H9 (cell line): Measurements from ENCODE around the gene LRP1B. TPM values are rescaled to one million over a fixed set of nuclear protein-coding genes. Genes with fewer than 3 reads are reported as not detected.

Experiments
- DNase-seq: peaks from one replicate; pipeline ENCODE4 v3.0.0-alpha.2; 2017
- H2AFZ ChIP-seq: one replicate; pipeline ENCODE4 v1.6.1; 2013; ENCODE audit warnings: mild to moderate bottlenecking, low read length, control low read depth, moderate library complexity
- H2AK5ac ChIP-seq: 2 replicates; pipeline ENCODE4 v1.6.1; 2013; ENCODE audit warnings: low read length, control low read depth, mixed read lengths; ENCODE audit not compliant: insufficient read length
- H2BK120ac ChIP-seq: one replicate; pipeline ENCODE4 v1.6.1; 2013; ENCODE audit warnings: low read depth, mild to moderate bottlenecking, low read length, control low read depth, inconsistent platforms; ENCODE audit not compliant: poor library complexity, severe bottlenecking
- H2BK12ac ChIP-seq: 2 replicates; pipeline ENCODE4 v1.6.1; 2013; ENCODE audit warnings: low read length, control low read depth, mixed read lengths, low read depth; ENCODE audit not compliant: insufficient read length
- H2BK15ac ChIP-seq: 2 replicates; pipeline ENCODE4 v1.6.1; 2013; ENCODE audit warnings: low read depth, low read length, control low read depth
- H2BK20ac ChIP-seq: one replicate; pipeline ENCODE4 v1.6.1; 2013; ENCODE audit warnings: low read depth, mild to moderate bottlenecking, low read length, control low read depth, inconsistent platforms; ENCODE audit not compliant: poor library complexity, severe bottlenecking
- H2BK5ac ChIP-seq: 2 replicates; pipeline ENCODE4 v1.6.1; 2013; ENCODE audit warnings: low read length, control low read depth, mixed read lengths; ENCODE audit not compliant: insufficient read length
- H3K14ac ChIP-seq: 2 replicates; pipeline ENCODE4 v1.6.1; 2013; ENCODE audit warnings: low read length, control low read depth; ENCODE audit not compliant: insufficient read depth
- H3K18ac ChIP-seq: 2 replicates; pipeline ENCODE4 v1.6.1; 2013; ENCODE audit warnings: low read depth, mild to moderate bottlenecking, mixed read lengths, low read length, control low read depth; ENCODE audit not compliant: insufficient read length
- H3K23ac ChIP-seq: 2 replicates; pipeline ENCODE4 v1.6.1; 2013; ENCODE audit warnings: low read length, control low read depth, mixed read lengths, low read depth; ENCODE audit not compliant: insufficient read length
- H3K23me2 ChIP-seq: 2 replicates; pipeline ENCODE4 v1.6.1; 2013; ENCODE audit warnings: low read depth, mild to moderate bottlenecking, mixed read lengths, low read length, control low read depth; ENCODE audit not compliant: insufficient read length, poor library complexity, severe bottlenecking
- H3K27ac ChIP-seq: 2 replicates; pipeline ENCODE4 v1.5.1; 2013; ENCODE audit warnings: low read length, control low read depth, mixed read lengths, low read depth; ENCODE audit not compliant: insufficient read length
- H3K27me3 ChIP-seq: 2 replicates; pipeline ENCODE4 v1.6.1; 2013; ENCODE audit warnings: low read length, control low read depth, inconsistent platforms; ENCODE audit not compliant: insufficient read depth
- H3K4ac ChIP-seq: 2 replicates; pipeline ENCODE4 v1.6.1; 2013; ENCODE audit warnings: low read depth, mild to moderate bottlenecking, control low read depth, inconsistent platforms, low read length, moderate library complexity
- H3K4me1 ChIP-seq: 2 replicates; pipeline ENCODE4 v1.6.1; 2013; ENCODE audit warnings: low read length, control low read depth, inconsistent platforms; ENCODE audit not compliant: insufficient read depth
- H3K4me2 ChIP-seq: 2 replicates; pipeline ENCODE4 v1.6.1; 2013; ENCODE audit warnings: low read length, control low read depth, mixed read lengths; ENCODE audit not compliant: insufficient read length, insufficient read depth
- H3K56ac ChIP-seq: 2 replicates; pipeline ENCODE4 v1.6.1; 2013; ENCODE audit warnings: low read depth, mild to moderate bottlenecking, mixed read lengths, low read length, control low read depth; ENCODE audit not compliant: insufficient read length
- H3K79me1 ChIP-seq: 2 replicates; pipeline ENCODE4 v1.6.1; 2013; ENCODE audit warnings: low read depth, mild to moderate bottlenecking, moderate library complexity, low read length, control low read depth, inconsistent platforms; ENCODE audit not compliant: insufficient read depth, poor library complexity, severe bottlenecking
- H3K79me2 ChIP-seq: 2 replicates; pipeline ENCODE4 v1.6.1; 2013; ENCODE audit warnings: low read length, control low read depth, inconsistent platforms; ENCODE audit not compliant: insufficient read depth
- H3K9ac ChIP-seq: 2 replicates; pipeline ENCODE4 v1.6.1; 2013; ENCODE audit warnings: low read length, control low read depth, mixed read lengths; ENCODE audit not compliant: insufficient read length; ENCODE audit errors: extremely low read depth
- H3K9me3 ChIP-seq: one replicate; pipeline ENCODE4 v1.6.1; 2013; ENCODE audit warnings: low read depth, low read length, inconsistent platforms; ENCODE audit not compliant: control insufficient read depth
- H3T11ph ChIP-seq: one replicate; pipeline ENCODE4 v1.6.1; 2013; ENCODE audit warnings: mild to moderate bottlenecking, low read length, control low read depth, inconsistent platforms
- H4K20me1 ChIP-seq: one replicate; pipeline ENCODE4 v1.6.1; 2013; ENCODE audit not compliant: control insufficient read depth, insufficient read length, insufficient read depth
- H4K5ac ChIP-seq: 2 replicates; pipeline ENCODE4 v1.6.1; 2013; ENCODE audit warnings: low read depth, mild to moderate bottlenecking, mixed read lengths, low read length, control low read depth; ENCODE audit not compliant: insufficient read length
- H4K8ac ChIP-seq: replicated peaks from 2 replicates; pipeline ENCODE4 v1.6.1; 2013; ENCODE audit warnings: low read length, control low read depth, mixed read lengths, low read depth; ENCODE audit not compliant: insufficient read length
- H4K91ac ChIP-seq: 2 replicates; pipeline ENCODE4 v1.6.1; 2013; ENCODE audit warnings: low read depth, mild to moderate bottlenecking, moderate library complexity, mixed read lengths, low read length, control low read depth; ENCODE audit not compliant: insufficient read length
- H3K27ac Mint-ChIP-seq, 3 experiments: 2 replicates in 2 of 3; 3 replicates in 1 of 3; pipeline ENCODE4 v1.8.0; 2020 to 2021; ENCODE audit warnings: mixed read lengths in 3 of 3, mild to moderate bottlenecking in 1 of 3, moderate library complexity in 1 of 3
- H3K27me3 Mint-ChIP-seq: 2 replicates; pipeline ENCODE4 v1.8.0; 2021; ENCODE audit warnings: low read depth, mild to moderate bottlenecking, moderate library complexity, mixed read lengths
- H3K36me3 Mint-ChIP-seq, 3 experiments: 2 replicates in 2 of 3; 3 replicates in 1 of 3; pipeline ENCODE4 v1.8.0; 2020 to 2021; ENCODE audit warnings: low read depth in 3 of 3, mixed read lengths in 3 of 3; ENCODE audit not compliant: insufficient read depth in 1 of 3
- H3K4me1 Mint-ChIP-seq, 2 experiments: 2 replicates each; pipeline ENCODE4 v1.8.0; 2020; ENCODE audit warnings: mixed read lengths in 2 of 2
- H3K4me3 Mint-ChIP-seq, 2 experiments: 2 replicates in 1 of 2; 3 replicates in 1 of 2; pipeline ENCODE4 v1.8.0; 2020 to 2021; ENCODE audit warnings: mild to moderate bottlenecking in 2 of 2, mixed read lengths in 2 of 2, moderate library complexity in 1 of 2
- H3K9me3 Mint-ChIP-seq, 2 experiments: 2 replicates in 1 of 2; 3 replicates in 1 of 2; pipeline ENCODE4 v1.8.0; 2020; ENCODE audit warnings: mild to moderate bottlenecking in 2 of 2, mixed read lengths in 2 of 2, moderate library complexity in 1 of 2
- CTCF ChIP-seq: fragments of 200-600 bp; sonication (generic); conservative IDR thresholded peaks from 3 replicates; pipeline ENCODE4 v1.8.0; 2021; ENCODE audit warnings: antibody characterized with exemption, mild to moderate bottlenecking
- WGBS: extraction: QIAGEN DNeasy Blood & Tissue Kit; methylation state at CpG from one replicate; pipeline ENCODE4 v1.1.7; 2013; ENCODE audit warnings: missing lambda C conversion rate, low lambda C conversion rate, mixed read lengths; ENCODE audit not compliant: insufficient read length; ENCODE audit errors: extremely low coverage; 5-methylcytosine and 5-hydroxymethylcytosine counted together
- total RNA-seq: library from RNA; stranded (reverse); gene quantifications from 2 replicates; pipeline ENCODE4 v1.2.1, GENCODE V29; 2021

LRP1B gene
- total RNA-seq, 1 experiment from 2014 or later: not detected

DNA sequence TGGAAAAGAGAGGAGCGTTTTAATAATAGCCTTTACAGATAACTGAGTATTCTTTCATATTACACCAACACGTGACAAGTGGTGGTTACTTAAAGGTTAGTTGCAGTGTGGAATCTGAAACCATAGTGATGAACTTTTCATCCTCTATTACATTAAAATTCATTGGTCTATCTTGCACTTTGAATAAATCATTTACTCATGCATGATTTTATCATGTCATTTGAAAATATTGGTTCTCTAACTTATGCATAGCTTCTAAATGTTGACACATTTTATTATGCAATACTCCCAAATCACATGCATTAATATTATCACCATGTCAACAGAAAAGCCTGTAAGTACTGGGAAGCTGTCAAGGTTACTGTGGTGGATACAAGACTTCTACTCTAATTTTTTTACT lies 1432.2 kb downstream of the LRP1B start:
- Mint-ChIP-seq H3K9me3 (no peaks in the 10 kb centered on the region; a peak in 1 of 5 replicates), H3K27me3 (no peaks in the 10 kb centered on the region), H3K4me3 (no peak overlapping the region), H3K27ac (no peak overlapping the region), H3K36me3 (no peaks in the 10 kb centered on the region), H3K4me1 (no peaks in the 10 kb centered on the region)
- no peak overlapping the region for H2AK5ac ChIP-seq
- H3T11ph ChIP-seq: no peak overlapping the region
- no peak overlapping the region for H2BK12ac ChIP-seq
- no peaks in the 10 kb centered on the region for H3K23me2 ChIP-seq
- no peaks in the 10 kb centered on the region for H3K27me3 ChIP-seq
- WGBS: no CpG with 5 or more reads among the region's 2 CpGs
- H3K56ac ChIP-seq: no peak overlapping the region
- DNase-seq: no peak
- no peak overlapping the region for H3K4me2 ChIP-seq
- no peak overlapping the region for H3K18ac ChIP-seq
- H3K27ac ChIP-seq: no peak overlapping the region
- no peak overlapping the region for H3K9ac ChIP-seq
- H4K8ac ChIP-seq: no peak overlapping the region
- no peak overlapping the region for H3K23ac ChIP-seq
- no peaks in the 10 kb centered on the region for H3K79me1 ChIP-seq
- H2BK20ac ChIP-seq: no peak overlapping the region
- H2AFZ ChIP-seq: no peak overlapping the region
- H3K14ac ChIP-seq: no peak overlapping the region
- no peaks in the 10 kb centered on the region for H3K79me2 ChIP-seq
- no peaks in the 10 kb centered on the region for H4K20me1 ChIP-seq
- no peak overlapping the region for H4K5ac ChIP-seq
- no peak overlapping the region for H4K91ac ChIP-seq
- H2BK5ac ChIP-seq: no peak overlapping the region
- H2BK120ac ChIP-seq: no peak overlapping the region
- no peaks in the 10 kb centered on the region for H3K9me3 ChIP-seq
- no peak overlapping the region for H2BK15ac ChIP-seq
- H3K4me1 ChIP-seq: no peaks in the 10 kb centered on the region
- TF ChIP-seq CTCF: no peak
- H3K4ac ChIP-seq: no peak overlapping the region
